ENCODE data around the gene MUC22.

Gene MUC22

DNA sequence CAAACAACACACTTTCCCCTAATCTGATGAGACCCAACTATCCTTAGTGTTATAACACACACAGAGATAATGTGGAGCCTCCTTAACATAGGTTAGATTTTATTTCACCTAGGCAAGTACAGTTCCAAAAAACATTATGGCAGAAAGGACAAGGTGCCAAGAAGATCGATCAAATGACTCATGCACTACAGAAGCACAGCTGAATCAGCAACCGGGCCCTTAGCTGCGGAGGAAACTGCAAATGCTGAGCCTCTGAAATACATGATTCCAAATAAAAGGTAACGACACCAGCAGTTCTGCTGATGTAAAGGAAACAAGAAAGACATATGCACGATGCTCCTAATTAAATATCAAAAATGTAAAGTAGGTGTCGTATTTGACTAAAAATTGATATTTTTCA lies 46.6 kb upstream of the MUC22 start:
- Histone ChIP-seq H3K36me3 (ENCODE audit: insufficient read depth, low read length) (no peaks in the 10 kb centered on the region), H3K79me2 (ENCODE audit: insufficient read depth, low read length) (no peaks in the 10 kb centered on the region), H3K4me1 (ENCODE audit: insufficient read depth, low read length, poor library complexity, severe bottlenecking) (peaks cover 7% of the 10 kb centered on the region), H3K4me2 (ENCODE audit: low read depth, low read length, poor library complexity, severe bottlenecking) (no peak overlapping the region), H2AFZ (ENCODE audit: low read length) (no peak overlapping the region), H3K4me3 (ENCODE audit: low read length, poor library complexity, severe bottlenecking) (no peak overlapping the region), H3K27me3 (ENCODE audit: insufficient read depth, low read length, poor library complexity, severe bottlenecking) (peaks cover 8% of the 10 kb centered on the region), H3F3A (ENCODE audit: low read depth) (no peaks in the 10 kb centered on the region), H3K9ac (ENCODE audit: low read depth, low read length, poor library complexity, severe bottlenecking) (no peak overlapping the region), H4K20me1 (ENCODE audit: insufficient read depth, low read length, poor library complexity, severe bottlenecking) (no peaks in the 10 kb centered on the region), H3K9me2 (replicated peaks; ENCODE audit: low read depth, low read length) (no peaks in the 10 kb centered on the region), H3K9me3 (ENCODE audit: insufficient read depth, low read depth, low read length) (no peaks in the 10 kb centered on the region)
- TF ChIP-seq EZH2phosphoT487 (IDR thresholded peaks at IDR 0.05; ENCODE audit: borderline replicate concordance), result no peak
- TF ChIP-seq, protein P1, sequence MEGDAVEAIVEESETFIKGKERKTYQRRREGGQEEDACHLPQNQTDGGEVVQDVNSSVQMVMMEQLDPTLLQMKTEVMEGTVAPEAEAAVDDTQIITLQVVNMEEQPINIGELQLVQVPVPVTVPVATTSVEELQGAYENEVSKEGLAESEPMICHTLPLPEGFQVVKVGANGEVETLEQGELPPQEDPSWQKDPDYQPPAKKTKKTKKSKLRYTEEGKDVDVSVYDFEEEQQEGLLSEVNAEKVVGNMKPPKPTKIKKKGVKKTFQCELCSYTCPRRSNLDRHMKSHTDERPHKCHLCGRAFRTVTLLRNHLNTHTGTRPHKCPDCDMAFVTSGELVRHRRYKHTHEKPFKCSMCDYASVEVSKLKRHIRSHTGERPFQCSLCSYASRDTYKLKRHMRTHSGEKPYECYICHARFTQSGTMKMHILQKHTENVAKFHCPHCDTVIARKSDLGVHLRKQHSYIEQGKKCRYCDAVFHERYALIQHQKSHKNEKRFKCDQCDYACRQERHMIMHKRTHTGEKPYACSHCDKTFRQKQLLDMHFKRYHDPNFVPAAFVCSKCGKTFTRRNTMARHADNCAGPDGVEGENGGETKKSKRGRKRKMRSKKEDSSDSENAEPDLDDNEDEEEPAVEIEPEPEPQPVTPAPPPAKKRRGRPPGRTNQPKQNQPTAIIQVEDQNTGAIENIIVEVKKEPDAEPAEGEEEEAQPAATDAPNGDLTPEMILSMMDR (conservative IDR thresholded peaks at IDR 0.05; ENCODE audit: low read length), result no peak

DNA sequence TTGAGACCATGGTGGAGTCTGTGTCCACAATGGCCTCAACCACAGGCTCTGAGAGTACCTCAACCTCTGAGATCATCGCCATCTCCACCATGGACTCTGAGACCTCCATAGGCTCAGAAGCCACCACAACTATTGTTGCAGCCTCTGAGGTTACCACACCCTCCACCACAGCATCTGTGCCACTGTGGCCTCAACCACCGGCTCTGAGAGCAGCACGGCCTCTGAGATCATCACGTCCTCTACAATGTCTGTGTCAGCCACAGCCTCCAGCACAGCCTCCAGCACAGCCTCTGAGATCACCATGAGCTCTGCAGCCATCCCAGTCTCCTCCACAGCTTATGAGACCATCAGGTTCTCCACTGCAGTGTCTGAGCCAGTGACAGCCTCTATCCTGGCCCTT lies 46.2 kb upstream of the MUC22 start:
- H3K4me3 ChIP-seq (ENCODE audit: low read length, poor library complexity, severe bottlenecking), result no peak overlapping the region
- peaks cover 7% of the 10 kb centered on the region for H3K4me1 ChIP-seq (ENCODE audit: insufficient read depth, low read length, poor library complexity, severe bottlenecking)
- H4K20me1 ChIP-seq (ENCODE audit: insufficient read depth, low read length, poor library complexity, severe bottlenecking), result no peaks in the 10 kb centered on the region
- no peaks in the 10 kb centered on the region for H3K9me2 ChIP-seq (replicated peaks; ENCODE audit: low read depth, low read length)
- no peaks in the 10 kb centered on the region for H3K36me3 ChIP-seq (ENCODE audit: insufficient read depth, low read length)
- peaks cover 8% of the 10 kb centered on the region for H3K27me3 ChIP-seq (ENCODE audit: insufficient read depth, low read length, poor library complexity, severe bottlenecking)
- H3K9ac ChIP-seq (ENCODE audit: low read depth, low read length, poor library complexity, severe bottlenecking), result no peak overlapping the region
- H3F3A ChIP-seq (ENCODE audit: low read depth), result no peaks in the 10 kb centered on the region
- no peak for TF ChIP-seq EZH2phosphoT487 (IDR thresholded peaks at IDR 0.05; ENCODE audit: borderline replicate concordance)
- TF ChIP-seq, protein P1 (conservative IDR thresholded peaks at IDR 0.05; ENCODE audit: low read length), result no peak
- no peaks in the 10 kb centered on the region for H3K9me3 ChIP-seq (ENCODE audit: insufficient read depth, low read depth, low read length)
- no peak overlapping the region for H2AFZ ChIP-seq (ENCODE audit: low read length)
- H3K4me2 ChIP-seq (ENCODE audit: low read depth, low read length, poor library complexity, severe bottlenecking), result no peak overlapping the region
- H3K79me2 ChIP-seq (ENCODE audit: insufficient read depth, low read length), result no peaks in the 10 kb centered on the region

DNA sequence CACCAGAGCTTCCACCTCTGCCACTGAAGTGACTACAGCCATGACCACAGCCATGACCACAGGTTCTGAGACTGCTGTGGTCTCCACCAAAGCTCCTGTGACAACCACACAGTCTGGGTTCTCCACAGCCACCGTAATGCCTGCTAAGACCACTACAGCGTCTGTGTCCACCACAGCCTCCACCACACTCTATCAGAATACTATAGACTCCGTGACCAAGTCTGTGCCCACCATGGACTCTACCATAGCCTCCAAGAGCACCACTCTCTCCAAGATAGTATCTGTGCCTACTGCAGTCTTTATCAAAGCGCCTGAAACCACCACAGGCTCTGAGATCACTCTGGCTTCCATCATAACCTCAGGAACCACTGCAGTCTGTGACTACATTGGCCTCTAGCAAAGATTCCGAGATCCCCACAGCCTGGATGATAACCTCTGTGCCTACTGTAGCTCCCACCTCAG lies 45.1 kb upstream of the MUC22 start:
- H3K9me2 ChIP-seq (replicated peaks; ENCODE audit: low read depth, low read length), result no peaks in the 10 kb centered on the region
- no peaks in the 10 kb centered on the region for H3K36me3 ChIP-seq (ENCODE audit: insufficient read depth, low read length)
- H3K27me3 ChIP-seq (ENCODE audit: insufficient read depth, low read length, poor library complexity, severe bottlenecking), result peaks cover 8% of the 10 kb centered on the region
- H2AFZ ChIP-seq (ENCODE audit: low read length), result no peak overlapping the region
- H3K9ac ChIP-seq (ENCODE audit: low read depth, low read length, poor library complexity, severe bottlenecking), result no peak overlapping the region
- H3K9me3 ChIP-seq (ENCODE audit: insufficient read depth, low read depth, low read length), result no peaks in the 10 kb centered on the region
- H3K4me1 ChIP-seq (ENCODE audit: insufficient read depth, low read length, poor library complexity, severe bottlenecking), result peaks cover 7% of the 10 kb centered on the region
- no peaks in the 10 kb centered on the region for H3K79me2 ChIP-seq (ENCODE audit: insufficient read depth, low read length)
- TF ChIP-seq EZH2phosphoT487 (IDR thresholded peaks at IDR 0.05; ENCODE audit: borderline replicate concordance), result no peak
- TF ChIP-seq, protein P1 (conservative IDR thresholded peaks at IDR 0.05; ENCODE audit: low read length), result no peak
- no peaks in the 10 kb centered on the region for H4K20me1 ChIP-seq (ENCODE audit: insufficient read depth, low read length, poor library complexity, severe bottlenecking)
- H3K4me3 ChIP-seq (ENCODE audit: low read length, poor library complexity, severe bottlenecking), result no peak overlapping the region
- no peaks in the 10 kb centered on the region for H3F3A ChIP-seq (ENCODE audit: low read depth)
- no peak overlapping the region for H3K4me2 ChIP-seq (ENCODE audit: low read depth, low read length, poor library complexity, severe bottlenecking)
